OCI-LY7 (cell line): Measurements from ENCODE around the gene SPRING1.

Experiments
- CTCF ChIP-seq: fragments of 200-600 bp; sonication (generic); conservative IDR thresholded peaks from 2 replicates; pipeline ENCODE4 v1.5.1; 2014; ENCODE audit warnings: mild to moderate bottlenecking, antibody characterized with exemption, low read length, moderate library complexity, mixed read lengths
- EZH2phosphoT487 ChIP-seq: fragments of 200-600 bp; sonication (generic); IDR thresholded peaks from 2 replicates; pipeline ENCODE4 v1.6.1; 2018; ENCODE audit warnings: low read depth, borderline replicate concordance, mild to moderate bottlenecking, mixed run types, antibody characterized with exemption, low read length, moderate library complexity, mixed read lengths

- no peak for TF ChIP-seq CTCF
- TF ChIP-seq EZH2phosphoT487: no peak
Measured at GRCh38 chr12:116760622-116761020, 22.8 kb upstream of the SPRING1 start.
